GM23338 (cell line): ENCODE data around the gene CDKL1.

Experiments
- CREB1 ChIP-seq: fragments of 250-450 bp; sonication (Bioruptor Pico); IDR thresholded peaks from 2 replicates; pipeline ENCODE4 v1.5.0; 2020; ENCODE audit warnings: low read depth, mild to moderate bottlenecking, moderate library complexity
- TF ChIP-seq, protein P1 (sequence below), 2 experiments: fragments of 200-600 bp in 1 of 2; sonication (generic) in 1 of 2; conservative IDR thresholded peaks; 2 replicates each; pipeline versions ENCODE4 v1.5.1 to v1.6.1; 2016 to 2017; ENCODE audit warnings: antibody characterized with exemption in 2 of 2, low read depth in 2 of 2, mild to moderate bottlenecking in 2 of 2, moderate library complexity in 1 of 2

DNA sequence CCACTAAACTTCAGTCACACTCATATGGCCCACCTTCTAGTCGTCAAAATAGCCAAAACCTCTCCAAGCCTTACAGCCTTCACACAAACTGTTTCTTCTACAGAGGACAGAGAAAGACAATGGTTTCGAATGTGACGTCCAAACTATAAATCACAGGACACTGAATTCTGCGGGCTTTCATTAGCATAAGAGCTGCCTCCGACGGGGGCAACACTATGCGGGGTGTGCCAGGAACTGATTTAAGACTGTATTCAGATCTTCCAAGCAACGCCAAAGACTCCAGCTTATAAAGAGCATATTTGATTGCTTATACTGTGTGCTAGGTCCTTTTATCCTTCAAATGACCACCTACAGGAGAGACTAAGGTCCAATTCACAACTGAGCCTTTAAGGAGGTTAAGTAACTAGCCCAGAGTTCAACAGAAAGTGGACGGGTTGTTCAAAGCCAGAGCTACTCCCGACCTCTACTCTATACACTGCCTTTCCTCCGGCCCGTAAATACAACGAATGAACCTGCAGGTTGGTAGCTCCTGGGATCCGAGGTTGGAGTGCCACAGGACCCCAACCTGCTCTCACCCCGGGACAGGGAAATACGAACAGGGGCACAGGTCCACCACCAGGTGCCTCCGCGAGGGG lies 85.2 kb downstream of the CDKL1 start:
- TF ChIP-seq, protein P1, sequence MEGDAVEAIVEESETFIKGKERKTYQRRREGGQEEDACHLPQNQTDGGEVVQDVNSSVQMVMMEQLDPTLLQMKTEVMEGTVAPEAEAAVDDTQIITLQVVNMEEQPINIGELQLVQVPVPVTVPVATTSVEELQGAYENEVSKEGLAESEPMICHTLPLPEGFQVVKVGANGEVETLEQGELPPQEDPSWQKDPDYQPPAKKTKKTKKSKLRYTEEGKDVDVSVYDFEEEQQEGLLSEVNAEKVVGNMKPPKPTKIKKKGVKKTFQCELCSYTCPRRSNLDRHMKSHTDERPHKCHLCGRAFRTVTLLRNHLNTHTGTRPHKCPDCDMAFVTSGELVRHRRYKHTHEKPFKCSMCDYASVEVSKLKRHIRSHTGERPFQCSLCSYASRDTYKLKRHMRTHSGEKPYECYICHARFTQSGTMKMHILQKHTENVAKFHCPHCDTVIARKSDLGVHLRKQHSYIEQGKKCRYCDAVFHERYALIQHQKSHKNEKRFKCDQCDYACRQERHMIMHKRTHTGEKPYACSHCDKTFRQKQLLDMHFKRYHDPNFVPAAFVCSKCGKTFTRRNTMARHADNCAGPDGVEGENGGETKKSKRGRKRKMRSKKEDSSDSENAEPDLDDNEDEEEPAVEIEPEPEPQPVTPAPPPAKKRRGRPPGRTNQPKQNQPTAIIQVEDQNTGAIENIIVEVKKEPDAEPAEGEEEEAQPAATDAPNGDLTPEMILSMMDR (conservative IDR thresholded peaks at IDR 0.05; ENCODE audit: low read depth in 2 of 2) = peak in 1 of 2 experiments; percentile 48; a peak in 2 of 4 replicates
- TF ChIP-seq CREB1 (CRISPR knock-in tag) = no peak
